ENCODE results near the gene PKP3. TPM values are rescaled to one million over a fixed set of nuclear protein-coding genes. Genes with fewer than 3 reads are reported as not detected.
"Not testable (repeated sequence)": the region's sequence is repeated elsewhere in the genome, so short reads cannot be mapped to it uniquely, and the experiment has no call there.

The PKP3 gene
- total RNA-seq, 1 donor from 2014 or later, result not detected

DNA sequence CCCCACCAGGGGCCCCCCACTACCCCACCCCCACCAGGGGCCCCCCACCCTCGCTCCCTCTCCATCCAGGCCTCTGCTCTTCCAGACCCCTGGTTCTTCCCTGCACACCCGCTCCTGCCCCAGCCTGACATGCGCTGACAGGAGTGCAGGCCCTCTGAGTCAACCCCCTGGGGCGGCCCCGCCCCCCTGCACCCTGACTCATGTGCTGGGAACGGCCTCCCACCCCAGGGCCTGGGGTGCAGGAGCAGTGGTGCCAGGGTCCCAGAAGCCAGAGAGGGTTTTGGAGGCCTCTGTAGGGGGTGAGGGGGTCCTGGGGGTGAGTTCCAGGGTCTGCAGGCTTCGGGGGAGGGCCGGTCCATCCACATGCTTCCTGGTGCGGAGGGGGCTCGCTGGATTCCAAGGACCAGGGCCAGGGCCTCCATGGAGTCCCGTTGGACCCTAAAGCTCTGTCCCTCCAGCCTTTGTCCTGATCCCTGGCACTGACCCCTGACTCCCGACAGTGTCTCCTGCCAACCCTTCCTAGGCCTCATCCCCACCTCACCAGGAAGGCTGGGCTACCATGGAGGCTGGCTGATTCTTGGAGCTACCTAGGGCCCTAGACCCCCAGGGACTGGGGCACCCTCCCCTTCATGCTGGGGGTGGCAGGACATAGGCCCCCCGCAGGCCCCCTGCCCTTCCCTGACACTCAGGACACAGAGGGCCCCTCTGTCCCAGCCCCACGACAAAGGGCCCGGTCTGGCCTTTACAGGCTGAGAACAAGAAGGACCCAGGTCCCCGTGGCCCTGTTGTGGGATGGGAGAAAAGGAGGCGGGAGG, 583 bp upstream of the PKP3 start:
- no peak for FAIRE-seq
- no peak for DNase-seq (ENCODE audit: low spot score in 2 of 2)

GRCh38 chr11:394858-395655, 1.0 kb downstream of the PKP3 start:
- FAIRE-seq (no peak), DNase-seq (ENCODE audit: low spot score in 2 of 2) (no peak)

DNA sequence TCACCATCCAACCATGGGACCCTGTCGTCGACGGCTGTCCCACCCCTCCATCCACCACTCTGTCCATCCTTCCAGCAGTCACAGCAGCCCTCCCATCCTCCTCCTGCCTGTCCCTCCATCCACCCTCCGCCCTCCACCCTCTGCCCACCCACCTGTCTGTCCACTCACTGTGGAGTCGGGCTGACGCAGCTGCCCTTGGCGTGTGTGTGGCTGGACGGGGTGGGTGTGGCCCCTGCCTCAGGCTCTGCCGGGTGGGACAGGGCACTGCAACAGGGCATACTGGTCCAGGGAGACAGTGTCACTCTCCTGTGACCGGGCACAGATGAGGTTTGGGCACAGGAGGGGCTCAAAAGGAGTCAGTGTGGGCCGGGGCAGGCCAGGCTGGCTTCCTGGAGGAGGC, 1.9 kb downstream of the PKP3 start:
- FAIRE-seq (no peak), DNase-seq (ENCODE audit: low spot score in 2 of 2) (no peak)

DNA sequence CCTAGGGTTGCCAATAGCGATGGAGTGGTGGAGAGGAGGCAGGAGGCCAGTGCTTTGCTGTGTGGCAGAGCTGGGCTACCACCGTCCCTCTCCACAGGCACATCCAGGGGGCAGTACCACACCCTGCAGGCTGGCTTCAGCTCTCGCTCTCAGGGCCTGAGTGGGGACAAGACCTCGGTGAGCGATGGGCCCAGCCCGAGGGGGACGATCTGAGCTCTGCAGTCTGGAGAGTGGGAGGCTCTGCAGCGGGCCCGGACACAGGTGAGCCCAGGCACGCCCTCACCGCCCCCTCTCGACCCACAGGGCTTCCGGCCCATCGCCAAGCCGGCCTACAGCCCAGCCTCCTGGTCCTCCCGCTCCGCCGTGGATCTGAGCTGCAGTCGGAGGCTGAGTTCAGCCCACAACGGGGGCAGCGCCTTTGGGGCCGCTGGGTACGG, 2.5 kb downstream of the PKP3 start:
- FAIRE-seq, result no peak
- DNase-seq (ENCODE audit: low spot score in 2 of 2), result no peak

DNA sequence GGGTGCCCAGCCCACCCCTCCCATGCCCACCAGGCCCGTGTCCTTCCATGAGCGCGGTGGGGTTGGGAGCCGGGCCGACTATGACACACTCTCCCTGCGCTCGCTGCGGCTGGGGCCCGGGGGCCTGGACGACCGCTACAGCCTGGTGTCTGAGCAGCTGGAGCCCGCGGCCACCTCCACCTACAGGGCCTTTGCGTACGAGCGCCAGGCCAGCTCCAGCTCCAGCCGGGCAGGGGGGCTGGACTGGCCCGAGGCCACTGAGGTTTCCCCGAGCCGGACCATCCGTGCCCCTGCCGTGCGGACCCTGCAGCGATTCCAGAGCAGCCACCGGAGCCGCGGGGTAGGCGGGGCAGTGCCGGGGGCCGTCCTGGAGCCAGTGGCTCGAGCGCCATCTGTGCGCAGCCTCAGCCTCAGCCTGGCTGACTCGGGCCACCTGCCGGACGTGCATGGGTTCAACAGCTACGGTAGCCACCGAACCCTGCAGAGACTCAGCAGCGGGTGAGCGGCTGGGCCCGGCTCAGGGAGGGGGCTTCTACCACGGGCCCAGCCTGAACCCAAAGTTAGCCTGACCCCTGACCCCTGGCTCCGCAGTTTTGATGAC, 3.0 kb downstream of the PKP3 start:
- DNase-seq (ENCODE audit: low spot score in 2 of 2), result peak; percentile 83 to 84
- no peak for FAIRE-seq

GRCh38 chr11:398826-399225, 4.8 kb downstream of the PKP3 start:
- DNase-seq (ENCODE audit: low spot score in 2 of 2) (no peak), FAIRE-seq (no peak)

DNA sequence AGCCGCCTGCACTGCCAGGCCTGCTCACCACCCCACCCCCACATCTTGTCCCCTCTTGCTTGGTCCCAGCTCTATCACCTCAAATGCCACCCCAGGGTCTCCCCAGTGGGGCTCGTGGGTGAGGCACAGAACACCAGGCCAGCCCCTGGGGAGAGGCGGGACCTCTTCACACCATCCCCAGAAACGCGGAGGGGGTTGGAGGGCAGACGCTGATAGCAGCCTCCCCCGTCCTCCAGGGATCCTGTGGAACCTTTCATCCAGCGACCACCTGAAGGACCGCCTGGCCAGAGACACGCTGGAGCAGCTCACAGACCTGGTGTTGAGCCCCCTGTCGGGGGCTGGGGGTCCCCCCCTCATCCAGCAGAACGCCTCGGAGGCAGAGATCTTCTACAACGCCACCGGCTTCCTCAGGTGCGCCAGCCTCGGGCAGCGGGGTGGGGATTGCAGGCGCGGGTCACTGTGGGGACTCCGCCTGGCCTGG, 5.8 kb downstream of the PKP3 start:
- FAIRE-seq, result no peak

GRCh38 chr11:400241-400689, 6.3 kb downstream of the PKP3 start:
- DNase-seq (ENCODE audit: low spot score in 2 of 2) (no peak), FAIRE-seq (no peak)

More for the DNA sequence above, 5.8 kb downstream of the PKP3 start:
- DNase-seq (ENCODE audit: low spot score in 2 of 2), result no peak

DNA sequence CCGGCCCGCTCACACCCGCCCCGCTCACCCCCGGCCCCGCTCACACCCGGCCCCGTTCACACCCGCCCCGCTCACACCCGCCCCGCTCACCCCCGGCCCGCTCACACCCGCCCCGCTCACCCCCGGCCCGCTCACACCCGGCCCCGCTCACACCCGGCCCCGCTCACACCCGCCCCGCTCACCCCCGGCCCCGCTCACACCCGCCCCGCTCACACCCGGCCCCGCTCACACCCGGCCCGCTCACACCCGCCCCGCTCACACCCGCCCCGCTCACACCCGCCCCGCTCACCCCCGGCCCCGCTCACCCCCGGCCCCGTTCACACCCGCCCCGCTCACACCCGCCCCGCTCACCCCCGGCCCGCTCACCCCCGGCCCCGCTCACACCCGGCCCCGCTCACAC, 7.2 kb downstream of the PKP3 start:
- not testable (repeated sequence) for DNase-seq (ENCODE audit: low spot score in 2 of 2); FAIRE-seq

DNA sequence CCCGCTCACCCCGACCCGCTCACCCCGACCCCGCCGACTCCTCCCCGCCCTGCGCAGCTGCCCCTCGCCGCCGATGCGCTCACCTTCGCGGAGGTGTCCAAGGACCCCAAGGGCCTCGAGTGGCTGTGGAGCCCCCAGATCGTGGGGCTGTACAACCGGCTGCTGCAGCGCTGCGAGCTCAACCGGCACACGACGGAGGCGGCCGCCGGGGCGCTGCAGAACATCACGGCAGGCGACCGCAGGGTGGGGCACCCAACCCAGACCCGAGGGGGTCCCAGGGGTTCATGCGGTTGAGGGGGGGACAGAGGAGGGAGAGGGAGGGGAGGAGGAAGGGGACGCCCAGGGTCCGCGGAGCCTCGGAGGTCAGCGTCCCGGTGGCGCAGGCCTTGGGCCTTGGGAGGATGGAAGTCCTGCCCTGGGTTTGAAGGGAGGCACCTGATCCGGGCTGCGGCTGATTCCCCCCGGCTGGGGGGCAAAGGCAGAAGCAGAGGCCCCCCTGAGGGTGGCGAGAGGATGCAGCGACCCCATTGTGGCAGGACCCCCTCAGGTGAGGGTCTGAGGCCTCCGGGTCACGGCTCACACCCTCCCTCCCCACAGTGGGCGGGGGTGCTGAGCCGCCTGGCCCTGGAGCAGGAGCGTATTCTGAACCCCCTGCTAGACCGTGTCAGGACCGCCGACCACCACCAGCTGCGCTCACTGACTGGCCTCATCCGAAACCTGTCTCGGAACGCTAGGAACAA, 9.2 kb downstream of the PKP3 start:
- no peak for FAIRE-seq
- DNase-seq (ENCODE audit: low spot score in 2 of 2), result no peak

- DNase-seq (ENCODE audit: low spot score in 2 of 2) (no peak), FAIRE-seq (no peak)
Measured at GRCh38 chr11:403761-404431, 9.9 kb downstream of the PKP3 start.

GRCh38 chr11:404551-405264, 10.7 kb downstream of the PKP3 start:
- FAIRE-seq (no peak), DNase-seq (ENCODE audit: low spot score in 2 of 2) (no peak)

- no peak for DNase-seq (ENCODE audit: low spot score in 2 of 2)
- FAIRE-seq, result no peak
Measured at GRCh38 chr11:405323-405953, 11.4 kb downstream of the PKP3 start.

- no peak for FAIRE-seq
- DNase-seq (ENCODE audit: low spot score in 2 of 2), result no peak
Measured at GRCh38 chr11:405954-406795, 12.2 kb downstream of the PKP3 start.

DNA sequence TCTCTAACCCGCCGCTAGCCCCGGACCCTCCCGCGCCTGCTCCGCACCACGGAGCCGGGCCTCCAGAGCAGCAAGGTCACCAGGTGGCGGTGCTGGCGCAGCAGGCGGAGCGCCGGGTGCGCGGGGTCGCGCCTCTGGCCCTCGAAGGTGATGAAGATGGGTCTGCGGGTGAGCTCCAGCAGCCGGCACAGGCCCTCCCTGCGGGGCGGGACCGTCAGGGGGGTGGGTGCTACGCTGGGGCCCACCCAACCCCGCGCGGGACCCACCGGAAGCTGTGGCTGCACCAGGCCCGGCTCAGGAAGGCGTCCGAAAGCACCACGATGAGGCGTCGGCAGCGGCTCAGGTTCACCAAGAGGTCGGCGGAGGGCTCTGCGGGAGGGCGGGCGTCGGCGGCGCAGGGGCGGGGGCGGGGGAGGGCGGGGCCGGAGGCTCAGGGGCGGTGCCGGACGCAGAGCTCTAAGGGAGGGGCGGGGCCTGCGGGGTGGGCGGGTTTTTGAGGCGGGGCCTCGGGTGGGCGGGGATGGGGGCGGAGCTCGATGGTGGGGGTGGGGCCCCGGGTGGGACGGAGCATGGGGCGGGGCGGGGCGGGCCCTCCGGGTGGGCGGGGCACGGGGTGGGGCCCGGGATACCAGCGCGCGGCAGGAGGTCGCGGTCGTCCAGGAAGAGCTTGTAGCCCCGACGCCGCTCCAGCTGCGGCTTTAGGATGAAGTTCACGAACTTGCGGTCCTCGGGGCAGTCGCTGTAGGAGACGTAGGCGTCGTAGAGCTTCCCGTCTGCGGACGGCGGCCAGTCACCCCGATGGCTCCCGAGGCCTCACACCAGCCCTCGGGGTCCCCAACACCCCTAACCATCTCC, 13.0 kb downstream of the PKP3 start:
- peak; percentile 89 to 95 for DNase-seq (ENCODE audit: low spot score in 2 of 2)
- no peak for FAIRE-seq

DNA sequence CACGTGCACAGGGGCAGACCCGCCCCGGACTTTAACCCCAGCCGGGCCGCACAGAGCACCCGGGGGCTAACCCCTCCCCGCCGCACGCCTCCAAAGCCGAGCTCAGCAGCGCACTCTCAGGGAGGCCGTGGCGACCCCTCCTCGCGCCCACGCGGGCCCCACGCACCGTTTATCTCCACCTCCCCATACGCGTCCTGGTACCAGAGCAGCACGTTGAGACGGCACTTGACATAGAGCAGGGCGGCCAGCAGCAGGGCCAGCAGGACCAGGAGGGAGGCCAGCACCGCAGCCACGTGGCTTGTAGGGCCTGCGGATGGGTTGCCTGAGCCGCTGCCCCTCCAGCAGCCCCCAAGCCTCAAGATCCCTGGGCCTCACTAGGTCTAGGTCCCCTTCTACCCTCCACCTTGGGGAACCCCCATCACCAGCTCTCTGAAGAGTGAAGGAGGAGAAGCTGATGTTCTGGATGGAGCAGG, 13.7 kb downstream of the PKP3 start:
- DNase-seq (ENCODE audit: low spot score in 2 of 2) (no peak), FAIRE-seq (no peak)
